HG03025 (cell line): Measurements from ENCODE around the gene GPR26.

Experiments
- ATAC-seq: cut with Tn5 transposase; IDR thresholded peaks from one replicate; pipeline ENCODE4 v1.9.1; 2021; ENCODE audit warnings: mild to moderate bottlenecking, moderate library complexity; ENCODE audit not compliant: unreplicated experiment, low FRiP score

The GPR26 gene

DNA sequence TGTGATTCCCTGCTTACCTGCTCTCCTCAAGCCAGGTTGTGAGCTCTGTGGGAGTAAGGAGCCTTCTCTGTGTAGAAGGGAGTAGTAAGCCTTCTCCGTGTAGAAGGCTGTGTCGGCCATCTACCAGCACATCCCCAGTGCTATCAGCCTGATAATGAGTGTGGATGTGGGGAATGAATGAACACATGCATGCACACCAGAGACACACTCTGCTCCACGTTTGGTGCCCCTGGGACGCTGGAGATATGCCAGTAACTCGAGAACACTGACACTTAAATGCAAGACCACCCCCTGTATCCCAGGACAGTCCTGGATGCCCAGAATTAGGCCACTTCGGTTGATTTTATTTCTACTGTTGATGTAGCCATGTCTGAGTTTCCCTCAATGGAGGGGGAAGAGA is 21.1 kb upstream of the GPR26 start:
- ATAC-seq, result no peak

DNA sequence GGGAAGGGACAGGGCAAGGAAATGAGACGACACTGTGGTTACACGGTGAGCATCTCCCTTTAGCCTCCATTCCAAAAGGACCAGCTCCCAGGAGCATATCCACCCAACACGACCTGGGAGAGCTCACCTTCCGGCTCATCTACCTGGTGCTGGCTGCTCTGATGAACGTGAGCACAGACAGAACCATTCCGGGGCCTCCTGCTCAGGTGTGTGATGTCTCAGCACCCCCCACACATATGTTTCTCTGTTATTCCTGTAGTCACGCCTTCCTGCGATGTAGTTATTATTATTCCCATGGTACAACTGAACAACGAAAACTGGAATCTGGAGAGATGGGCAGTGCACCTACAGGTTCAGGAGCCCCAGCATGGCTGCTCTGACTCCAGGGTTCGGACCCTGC is 20.5 kb upstream of the GPR26 start:
- no peak for ATAC-seq

DNA sequence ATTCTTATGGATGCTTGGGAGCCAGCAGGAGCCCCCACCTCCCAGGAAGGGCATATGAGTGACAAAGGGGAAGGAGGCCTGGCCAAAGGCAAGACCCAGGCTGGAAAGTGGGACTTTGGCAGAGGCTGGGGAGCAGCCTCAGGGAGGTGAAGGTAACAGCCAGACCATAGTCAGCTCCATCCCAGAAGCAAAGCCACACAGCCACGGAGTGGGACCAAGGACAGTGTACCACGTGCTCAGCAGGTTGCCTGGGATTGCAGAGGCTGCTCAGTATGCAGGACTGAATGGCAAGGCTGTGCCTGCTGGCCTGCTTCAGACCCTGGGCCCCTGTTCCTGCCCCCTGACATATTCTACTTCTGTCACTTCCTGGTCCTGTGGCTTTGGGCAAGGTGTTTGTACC is 17.6 kb upstream of the GPR26 start:
- ATAC-seq, result no peak

DNA sequence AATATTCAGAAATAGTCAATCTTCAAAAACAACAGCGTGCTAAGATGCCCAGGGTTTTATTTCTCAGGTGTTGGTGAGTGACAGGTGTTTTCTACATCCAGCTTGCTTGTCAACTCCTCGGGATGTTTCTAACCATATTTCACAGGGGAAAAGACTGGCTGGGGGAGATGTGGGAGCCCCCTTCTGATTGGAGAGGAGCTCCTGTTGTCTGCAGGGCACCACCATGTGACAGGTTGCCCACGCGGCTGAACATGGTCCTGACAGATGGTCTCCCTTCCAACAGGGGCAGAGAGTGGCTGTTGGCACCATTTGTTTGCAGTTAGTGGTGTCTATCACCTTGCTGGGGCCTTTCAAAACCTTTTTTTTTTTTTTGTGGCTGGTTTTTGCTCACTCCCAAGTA is 16.5 kb upstream of the GPR26 start:
- ATAC-seq, result no peak

DNA sequence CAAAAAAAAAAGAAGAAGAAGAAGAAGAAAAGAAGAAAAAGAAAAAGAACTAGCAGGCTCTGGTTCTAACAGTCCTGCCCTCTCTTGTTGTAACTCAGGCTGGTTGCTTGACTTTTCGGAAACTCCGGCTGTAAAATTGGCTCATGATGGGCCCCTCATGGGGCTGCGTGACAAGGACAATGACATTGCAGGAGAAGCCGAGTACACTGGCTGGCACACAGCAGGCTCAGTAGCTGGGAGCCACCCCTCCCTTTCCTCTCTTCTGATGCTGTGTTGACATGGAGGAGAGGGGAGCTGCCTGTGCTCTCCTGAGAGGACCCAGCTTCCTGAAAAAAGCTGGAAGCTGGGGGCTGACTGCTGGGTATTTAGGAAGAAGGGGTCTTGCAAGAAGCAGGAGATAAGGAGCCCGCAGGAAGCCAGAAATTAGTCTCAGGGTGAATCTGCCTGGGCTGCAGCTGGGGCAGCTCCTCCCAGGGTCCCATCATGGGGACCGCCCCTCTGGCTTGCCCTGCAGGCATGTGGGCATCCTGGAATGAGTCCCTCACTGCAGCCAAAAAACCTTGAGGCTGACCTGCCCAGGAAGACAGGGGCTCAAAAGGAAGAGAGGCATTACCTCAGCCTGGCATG is 14.6 kb upstream of the GPR26 start:
- no peak for ATAC-seq

DNA sequence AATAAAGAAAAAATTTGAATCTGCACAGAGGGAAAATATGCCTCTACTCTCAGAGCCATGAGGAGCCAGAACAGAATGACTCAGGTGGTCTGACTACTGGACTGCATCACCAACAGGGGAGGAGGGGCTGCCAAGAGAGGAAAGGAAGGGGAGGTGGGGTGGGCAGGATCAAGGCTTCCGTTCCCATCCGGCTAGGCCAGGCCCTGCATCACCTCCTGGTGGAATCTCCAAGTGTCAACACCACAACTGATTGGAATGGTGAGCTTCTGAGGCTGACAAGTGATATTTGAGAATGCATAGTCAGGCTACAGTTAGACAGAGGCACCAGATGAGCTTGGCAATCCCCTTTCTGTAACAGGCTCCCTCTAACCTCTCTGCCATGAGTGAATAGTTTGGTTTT is 10.4 kb upstream of the GPR26 start:
- ATAC-seq, result no peak

DNA sequence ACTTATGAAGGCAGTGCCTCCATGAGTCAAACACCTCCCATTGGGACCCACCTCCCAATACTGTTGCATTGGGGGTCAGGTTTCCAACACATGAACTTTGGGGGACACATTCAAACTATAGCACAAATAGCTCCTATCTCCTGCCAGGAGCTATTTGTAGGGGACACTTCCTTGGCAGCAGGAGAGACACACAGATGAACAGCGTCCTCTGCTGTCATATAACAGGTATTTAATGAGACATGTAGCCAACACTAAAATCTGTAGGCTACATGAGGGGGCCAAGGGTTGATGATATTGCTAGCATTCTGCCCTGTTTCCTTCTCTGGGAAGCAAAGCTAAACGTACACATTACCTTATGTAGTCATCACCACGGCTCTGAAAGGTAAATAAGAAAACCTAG is 2.6 kb upstream of the GPR26 start:
- no peak for ATAC-seq

DNA sequence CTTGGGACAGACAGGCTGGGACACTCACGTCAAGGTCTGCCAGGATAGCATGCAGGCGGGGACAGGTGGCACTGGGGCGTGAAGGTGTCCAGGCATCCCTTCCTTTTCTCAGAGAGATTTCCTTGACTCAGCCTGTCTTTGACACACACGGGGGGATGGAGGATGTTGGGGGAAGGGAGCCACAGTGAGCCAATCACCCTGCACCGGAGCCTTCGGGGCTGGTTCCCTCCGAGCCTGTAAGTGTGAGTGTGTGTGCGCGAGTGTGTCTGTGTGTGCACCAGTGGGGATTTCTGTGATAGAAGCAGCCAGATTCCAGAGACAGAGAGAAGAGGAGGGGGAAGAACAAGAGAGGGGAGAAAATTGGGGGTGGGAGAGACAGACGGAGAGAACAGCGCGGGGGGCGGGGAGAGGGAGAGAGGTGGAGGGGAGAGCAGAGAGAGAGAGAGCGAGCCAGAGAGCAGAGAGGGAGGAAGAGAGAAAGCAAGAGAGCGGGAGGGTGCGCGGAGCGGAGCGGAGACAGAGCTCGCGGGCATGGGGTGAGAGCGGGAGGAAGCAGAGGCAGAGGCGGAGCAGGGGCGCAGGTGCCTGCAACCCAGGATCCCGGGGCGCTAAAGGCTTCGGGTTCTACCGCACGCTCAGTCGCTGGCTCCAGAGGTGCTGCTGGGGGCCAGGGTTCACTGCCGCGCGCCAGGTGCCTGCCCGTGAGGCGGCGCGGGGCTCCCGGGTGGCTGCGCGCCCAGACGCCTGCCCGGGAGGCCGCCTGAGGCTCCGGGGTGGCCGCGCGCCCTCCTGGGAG is 466 bp upstream of the GPR26 start:
- no peak for ATAC-seq

DNA sequence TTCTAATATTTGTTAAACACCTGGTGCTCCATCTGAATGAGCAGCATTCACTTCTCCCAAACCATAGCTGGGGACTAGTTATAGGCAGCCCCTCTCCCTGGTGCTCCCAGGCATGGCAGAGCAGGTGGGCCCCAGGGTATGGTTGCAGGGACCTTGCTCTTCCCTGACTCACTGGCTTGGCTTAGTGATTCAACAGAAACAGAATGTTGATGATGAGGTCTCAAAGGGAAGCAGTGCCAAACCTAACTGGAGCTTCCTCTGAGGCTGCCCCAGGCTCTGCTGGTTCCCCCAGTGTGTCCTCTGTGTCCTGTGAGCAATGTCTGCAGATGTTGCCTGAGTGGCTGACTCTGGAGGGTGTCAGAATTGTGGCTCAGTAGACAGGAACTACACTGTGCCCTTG is 3.7 kb downstream of the GPR26 start:
- no peak for ATAC-seq

DNA sequence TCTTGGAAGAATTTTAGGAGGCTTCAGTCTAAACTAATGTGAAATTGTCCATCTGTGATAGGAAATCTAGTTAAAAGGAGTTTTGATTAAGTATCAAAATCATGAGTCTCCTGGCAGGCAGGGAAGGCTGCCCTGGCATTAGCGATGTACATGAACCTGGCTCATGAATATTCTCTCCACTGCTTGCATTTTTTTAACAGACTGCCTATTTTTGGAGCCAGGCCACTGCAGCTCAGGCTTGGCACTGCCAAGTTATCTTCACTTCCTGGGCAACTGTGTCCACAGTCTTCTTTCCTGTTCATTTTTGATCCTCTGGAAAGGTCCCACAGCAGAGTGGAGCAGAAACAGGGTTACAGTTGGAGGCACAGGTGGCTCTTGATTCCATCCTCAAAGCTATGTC is 7.0 kb downstream of the GPR26 start:
- ATAC-seq, result no peak

DNA sequence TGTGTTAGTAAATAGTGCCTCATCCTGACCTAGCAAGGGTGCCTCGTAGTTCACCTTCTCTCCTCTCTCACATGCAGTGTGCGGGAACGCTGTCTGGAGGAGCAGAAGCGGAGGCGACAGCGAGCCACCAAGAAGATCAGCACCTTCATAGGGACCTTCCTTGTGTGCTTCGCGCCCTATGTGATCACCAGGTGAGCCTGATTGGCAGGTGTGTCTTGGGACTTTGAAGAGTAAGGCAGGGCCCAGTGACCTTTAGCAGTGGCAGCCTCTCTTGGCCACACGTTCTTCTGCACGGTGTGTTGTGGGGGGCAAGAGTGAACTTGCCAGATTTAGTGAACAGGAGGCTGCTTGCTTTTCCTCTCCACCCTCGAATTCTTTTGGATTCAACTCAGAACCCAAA is 8.6 kb downstream of the GPR26 start:
- ATAC-seq, result no peak

DNA sequence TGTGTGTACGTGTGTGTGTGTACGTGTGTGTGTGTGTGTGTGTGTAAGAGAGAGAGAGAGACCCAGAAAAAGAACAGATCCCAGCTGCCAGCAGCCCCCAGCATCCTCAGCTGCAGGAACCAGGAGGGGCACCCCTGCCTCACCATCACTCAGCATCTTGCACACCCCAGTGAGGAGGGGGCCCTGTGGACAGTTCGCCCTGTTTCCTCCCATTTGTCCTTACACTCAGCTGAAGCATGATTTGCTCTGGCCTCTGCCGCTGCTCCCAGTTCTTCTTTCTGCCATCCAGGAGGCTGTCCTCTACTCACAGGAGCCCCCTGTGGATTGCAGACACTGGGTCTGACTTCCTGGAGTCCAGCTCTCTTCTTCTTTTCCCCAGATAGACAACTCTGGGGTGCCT is 9.7 kb downstream of the GPR26 start:
- ATAC-seq, result no peak

DNA sequence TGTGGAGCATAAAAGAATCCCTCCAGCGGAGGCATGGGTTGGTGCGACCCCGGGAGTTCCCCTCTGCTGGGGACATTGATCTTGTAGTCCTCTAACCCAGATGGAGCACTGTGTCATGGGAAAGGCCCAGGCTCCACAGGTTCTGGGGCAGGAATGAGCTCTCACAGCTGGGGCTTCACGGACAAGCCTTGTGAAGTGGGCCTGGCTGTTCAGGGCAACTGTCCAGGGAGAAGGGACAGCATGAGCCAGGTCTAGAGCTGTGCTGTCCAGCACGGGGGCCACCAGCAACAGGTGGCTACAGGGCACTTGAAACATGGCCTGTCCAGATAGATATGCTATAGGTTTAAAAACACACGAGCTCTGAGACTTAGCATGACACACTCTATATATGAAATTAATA is 11.4 kb downstream of the GPR26 start:
- ATAC-seq, result no peak

DNA sequence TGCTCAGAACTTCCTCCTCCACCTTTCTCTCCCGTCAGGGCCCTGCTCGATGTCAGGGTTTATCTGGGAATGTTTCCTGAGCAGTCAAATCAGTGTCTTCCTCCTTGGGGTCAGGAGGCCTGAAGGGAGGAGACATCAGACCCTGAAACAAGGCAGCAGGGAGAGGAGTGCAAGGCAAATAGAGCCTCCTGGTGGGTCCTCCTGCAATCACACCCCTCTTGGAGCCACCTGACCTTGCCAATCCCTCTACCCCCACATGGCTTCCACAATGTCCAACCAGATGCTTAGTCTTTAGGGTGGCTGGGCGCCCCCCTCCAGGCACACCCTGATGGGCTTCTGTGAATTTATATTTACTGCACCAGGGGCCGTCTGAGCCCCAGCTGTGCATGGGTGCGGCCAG is 12.2 kb downstream of the GPR26 start:
- no peak for ATAC-seq

DNA sequence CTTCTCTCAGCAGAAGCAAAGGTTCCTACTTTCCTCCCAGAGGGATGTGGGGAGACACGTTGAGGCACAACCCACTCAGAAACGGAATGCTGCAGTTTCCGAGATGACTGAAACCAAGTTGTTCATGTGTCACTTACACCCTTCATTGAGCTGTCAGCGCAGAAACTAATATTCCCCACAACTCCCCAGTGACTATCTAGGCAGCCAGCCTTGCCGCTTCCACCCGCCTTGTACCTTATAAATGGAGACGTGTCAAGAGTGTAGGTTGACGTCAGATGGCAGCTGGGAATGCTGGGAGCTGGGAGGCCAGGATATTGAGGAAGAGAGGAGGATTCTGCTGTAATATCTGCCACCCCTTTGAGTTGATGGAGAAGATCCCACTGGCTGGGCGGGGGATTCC is 15.1 kb downstream of the GPR26 start:
- ATAC-seq, result no peak

DNA sequence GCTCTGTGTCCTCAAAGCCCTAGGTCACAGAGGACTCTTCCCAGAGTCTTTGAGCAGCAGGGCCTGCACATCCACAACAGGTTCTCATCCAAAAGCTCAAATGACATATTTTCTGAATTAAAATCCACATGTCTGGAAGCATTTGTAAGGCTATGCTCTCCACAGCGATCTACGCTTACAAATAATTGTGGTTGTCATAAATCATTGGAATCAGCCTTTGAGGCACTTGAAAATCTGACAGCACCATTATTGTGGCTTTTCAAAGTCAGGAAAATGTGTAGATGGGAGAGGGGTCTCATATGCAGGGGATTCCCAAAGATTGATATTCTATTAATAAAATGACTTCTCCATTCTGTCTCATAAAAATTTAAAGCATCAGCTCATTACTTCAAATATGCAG is 16.3 kb downstream of the GPR26 start:
- ATAC-seq, result no peak

DNA sequence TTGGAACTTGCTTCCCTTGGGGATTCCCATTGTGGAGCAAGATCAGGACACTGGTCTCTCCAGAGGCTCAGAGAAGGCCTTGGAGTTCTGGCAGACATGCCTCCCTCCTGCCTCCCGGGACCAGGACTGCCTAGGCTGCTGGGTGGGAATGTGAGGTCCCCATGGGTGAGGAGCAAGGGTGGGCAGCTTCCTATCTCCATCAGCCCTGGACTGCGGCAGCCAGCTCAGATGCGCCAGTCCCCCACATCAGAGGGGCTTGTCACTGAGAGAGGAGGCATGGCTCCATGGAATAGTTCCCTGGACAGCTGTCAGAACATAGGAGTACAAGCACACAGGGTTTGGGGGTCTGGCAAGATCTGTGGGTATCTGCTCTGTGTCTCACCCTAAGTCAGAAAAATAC is 17.3 kb downstream of the GPR26 start:
- ATAC-seq, result no peak

DNA sequence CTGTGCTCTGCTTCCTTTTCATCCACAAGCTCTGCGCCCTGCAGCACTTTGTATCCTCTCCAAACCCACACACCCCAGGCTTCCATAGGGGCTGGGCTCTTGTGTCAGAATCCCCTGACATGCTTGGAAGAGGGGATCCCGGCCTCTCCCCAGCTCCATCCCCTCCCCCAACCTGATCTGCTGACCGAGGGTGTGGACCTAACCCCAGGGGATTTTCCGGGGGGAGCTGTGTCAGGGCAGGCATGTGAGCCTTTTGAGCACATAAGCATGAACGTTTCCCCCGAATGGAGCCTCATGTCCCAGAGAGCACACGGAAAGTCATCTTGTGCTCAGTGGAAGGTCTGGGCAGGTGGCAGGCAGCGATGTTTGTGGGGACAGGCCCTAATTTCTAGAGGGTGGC is 17.7 kb downstream of the GPR26 start:
- no peak for ATAC-seq

DNA sequence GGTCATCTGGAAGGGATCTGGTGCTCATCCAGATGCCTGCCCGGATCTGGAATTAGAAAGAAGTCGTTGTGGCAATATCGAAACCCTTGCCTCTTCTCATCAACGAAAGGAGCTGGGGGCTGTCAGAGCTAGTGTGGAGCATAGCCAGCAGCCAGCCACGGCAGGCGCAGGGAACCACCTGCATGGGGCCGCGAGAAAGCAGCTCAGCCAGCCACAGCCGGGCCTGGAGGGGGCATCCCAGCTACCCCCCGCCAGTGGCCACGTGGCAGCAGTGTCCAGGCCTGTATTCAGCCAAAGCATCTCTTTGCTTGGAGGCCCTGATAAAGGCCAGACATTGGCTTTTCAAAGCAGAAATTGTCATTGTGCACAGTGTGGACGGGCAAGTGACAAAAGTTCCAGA is 19.1 kb downstream of the GPR26 start:
- no peak for ATAC-seq

DNA sequence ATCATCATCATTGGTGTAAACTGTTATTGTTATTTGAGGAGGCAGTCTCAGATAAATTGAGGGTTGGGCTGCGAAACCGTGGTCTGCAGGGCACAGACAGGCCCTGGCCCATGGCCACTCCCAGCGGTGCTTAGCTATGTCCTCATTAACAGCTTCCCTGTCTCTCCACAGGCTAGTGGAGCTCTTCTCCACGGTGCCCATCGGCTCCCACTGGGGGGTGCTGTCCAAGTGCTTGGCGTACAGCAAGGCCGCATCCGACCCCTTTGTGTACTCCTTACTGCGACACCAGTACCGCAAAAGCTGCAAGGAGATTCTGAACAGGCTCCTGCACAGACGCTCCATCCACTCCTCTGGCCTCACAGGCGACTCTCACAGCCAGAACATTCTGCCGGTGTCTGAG is 21.6 kb downstream of the GPR26 start:
- no peak for ATAC-seq

DNA sequence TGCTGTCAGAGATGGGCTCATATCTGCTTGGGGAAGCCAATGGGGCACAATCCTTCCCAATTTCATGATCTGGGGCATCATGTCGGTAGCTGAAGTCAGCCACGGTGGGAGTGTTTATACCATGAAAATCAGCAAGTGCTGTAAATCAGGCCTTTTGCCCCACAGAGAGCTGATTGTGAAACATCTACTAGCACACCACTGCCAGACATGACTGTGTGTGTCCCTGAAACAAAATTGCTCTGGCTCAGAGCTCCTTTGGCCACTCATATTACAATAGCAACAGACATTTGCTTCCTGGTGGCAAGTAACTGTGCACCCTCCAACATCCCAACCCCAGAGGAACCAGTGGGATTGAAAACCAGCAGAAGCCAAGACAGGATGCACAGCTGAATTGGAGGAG is 23.7 kb downstream of the GPR26 start:
- no peak for ATAC-seq

DNA sequence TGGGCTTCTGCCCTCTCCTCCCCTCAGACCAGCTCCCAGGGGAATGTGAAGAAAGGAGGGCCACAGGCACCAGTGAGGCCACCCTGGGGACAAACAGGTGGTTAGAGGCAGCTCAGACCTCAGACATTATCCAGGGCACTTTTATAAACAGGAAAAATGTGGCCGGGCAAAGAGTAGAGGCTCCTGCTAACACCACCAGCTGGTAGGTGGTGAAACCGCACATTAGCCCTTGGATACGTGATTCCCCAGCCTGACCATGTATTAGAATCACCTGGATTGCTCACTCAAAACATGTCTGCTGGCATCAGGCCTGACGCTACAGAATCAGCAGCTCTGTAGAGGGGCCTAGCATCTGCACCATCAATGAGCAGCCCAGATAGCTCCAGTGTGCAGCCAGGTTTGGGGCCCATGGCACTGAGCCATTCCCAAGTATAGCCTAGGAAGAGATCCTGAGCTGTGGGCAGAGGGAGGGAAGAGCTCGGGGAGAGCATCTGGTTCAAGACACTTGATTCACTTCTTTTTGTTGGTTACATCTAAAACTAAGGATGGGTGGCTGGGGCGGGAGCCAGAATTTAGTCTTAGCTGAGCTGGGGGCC is 37.1 kb downstream of the GPR26 start:
- no peak for ATAC-seq
